ENCODE data around the gene CEACAM18.

- TF ChIP-seq TAF1 (IDR thresholded peaks at IDR 0.05; ENCODE audit: borderline replicate concordance, insufficient read depth, low read length) (no peak), REST (IDR thresholded peaks at IDR 0.05; ENCODE audit: insufficient read depth in 1 of 2, low read depth in 2 of 2, low read length in 2 of 2) (no peak), SIN3A (IDR thresholded peaks at IDR 0.05; ENCODE audit: borderline replicate concordance, insufficient read depth, low read length) (no peak)
Measured at GRCh38 chr19:51524666-51525264, 46.4 kb downstream of the CEACAM18 start.
